CD14-positive monocyte (primary cell): ENCODE results near the gene STK32A. TPM values are rescaled to one million over a fixed set of nuclear protein-coding genes. Genes with fewer than 3 reads are reported as not detected.

Source experiments
- DNase-seq, 3 donors: peaks; one replicate each; pipeline ENCODE4 v3.0.0-alpha.2; 2011 to 2022
- H2AFZ ChIP-seq: 2 replicates; pipeline ENCODE4 v1.6.0; 2012; ENCODE audit warnings: mild to moderate bottlenecking, low read depth, low read length, inconsistent platforms; ENCODE audit not compliant: insufficient read depth, poor library complexity, severe bottlenecking
- H3K27ac ChIP-seq, 2 donors: 1 replicate in 1 of 2; 2 replicates in 1 of 2; pipeline ENCODE4 v1.5.1; 2012 to 2013; ENCODE audit warnings: low read length in 2 of 2, control low read depth in 1 of 2, inconsistent platforms in 1 of 2, low read depth in 1 of 2, mild to moderate bottlenecking in 1 of 2
- H3K27me3 ChIP-seq, 2 donors: one replicate each; pipeline versions ENCODE4 v1.6.0 to v1.6.1; 2011 to 2013; ENCODE audit warnings: low read length in 2 of 2; ENCODE audit not compliant: control insufficient read depth in 2 of 2, insufficient read depth in 2 of 2
- H3K36me3 ChIP-seq, 2 donors: replicated peaks in 1 of 2; 1 replicate in 1 of 2; 2 replicates in 1 of 2; pipeline versions ENCODE4 v1.5.1 to v1.6.1; 2012 to 2013; ENCODE audit warnings: low read length in 2 of 2, control low read depth in 1 of 2, inconsistent platforms in 1 of 2, mild to moderate bottlenecking in 1 of 2; ENCODE audit not compliant: insufficient read depth in 2 of 2, control insufficient read depth in 1 of 2
- H3K4me1 ChIP-seq, 2 donors: 1 replicate in 1 of 2; 2 replicates in 1 of 2; pipeline versions ENCODE4 v1.5.1 to v1.6.1; 2012 to 2013; ENCODE audit warnings: low read length in 2 of 2, control low read depth in 1 of 2, inconsistent platforms in 1 of 2, mild to moderate bottlenecking in 1 of 2, moderate library complexity in 1 of 2; ENCODE audit not compliant: insufficient read depth in 2 of 2, control insufficient read depth in 1 of 2
- H3K4me2 ChIP-seq: replicated peaks from 2 replicates; pipeline ENCODE3; 2012; ENCODE audit warnings: low read length, moderate library complexity, mild to moderate bottlenecking; ENCODE audit not compliant: poor library complexity, severe bottlenecking; ENCODE audit errors: extremely low read depth
- H3K4me3 ChIP-seq, 3 experiments: fragments of 200-600 bp in 1 of 3; sonication (generic) in 1 of 3; replicated peaks in 1 of 3; 1 replicate in 2 of 3; 2 replicates in 1 of 3; pipeline ENCODE4 v1.5.1; 2011 to 2013; ENCODE audit warnings: low read length in 3 of 3, mild to moderate bottlenecking in 3 of 3, control low read depth in 2 of 3, low read depth in 2 of 3, inconsistent platforms in 1 of 3, moderate library complexity in 1 of 3
- H3K79me2 ChIP-seq: 2 replicates; pipeline ENCODE4 v1.6.0; 2012; ENCODE audit warnings: mild to moderate bottlenecking, control low read depth, inconsistent platforms, low read length, moderate library complexity; ENCODE audit not compliant: insufficient read depth
- H3K9ac ChIP-seq: 2 replicates; pipeline ENCODE4 v1.6.0; 2017; ENCODE audit warnings: low read length, mild to moderate bottlenecking; ENCODE audit not compliant: insufficient read depth, poor library complexity, severe bottlenecking
- H3K9me3 ChIP-seq, 2 donors: replicated peaks in 1 of 2; 1 replicate in 1 of 2; 2 replicates in 1 of 2; pipeline versions ENCODE4 v1.5.1 to v1.6.1; 2012 to 2013; ENCODE audit warnings: low read length in 2 of 2, control low read depth in 1 of 2; ENCODE audit not compliant: control insufficient read depth in 1 of 2, insufficient read depth in 1 of 2
- H4K20me1 ChIP-seq: 2 replicates; pipeline ENCODE4 v1.6.0; 2012; ENCODE audit warnings: mild to moderate bottlenecking, low read length, control low read depth, moderate library complexity; ENCODE audit not compliant: insufficient read depth
- H3K27ac Mint-ChIP-seq, 7 donors: one replicate each; pipeline ENCODE4 v1.8.0; 2020; ENCODE audit warnings: mild to moderate bottlenecking in 7 of 7, mixed read lengths in 7 of 7, moderate library complexity in 6 of 7, inconsistent platforms in 2 of 7
- H3K27me3 Mint-ChIP-seq, 3 donors: one replicate each; pipeline ENCODE4 v1.8.0; 2021 to 2022; ENCODE audit warnings: low read depth in 3 of 3, mild to moderate bottlenecking in 3 of 3, mixed read lengths in 3 of 3, moderate library complexity in 3 of 3, inconsistent platforms in 1 of 3
- H3K36me3 Mint-ChIP-seq, 2 donors: one replicate each; pipeline ENCODE4 v1.8.0; 2020; ENCODE audit warnings: mixed read lengths in 2 of 2, inconsistent platforms in 1 of 2, mild to moderate bottlenecking in 1 of 2
- H3K4me1 Mint-ChIP-seq: one replicate; pipeline ENCODE4 v1.8.0; 2020; ENCODE audit warnings: mild to moderate bottlenecking, mixed read lengths
- H3K4me3 Mint-ChIP-seq, 2 donors: one replicate each; pipeline ENCODE4 v1.8.0; 2020; ENCODE audit warnings: mild to moderate bottlenecking in 2 of 2, mixed read lengths in 2 of 2, moderate library complexity in 1 of 2
- H3K9me3 Mint-ChIP-seq, 7 donors: one replicate each; pipeline ENCODE4 v1.8.0; 2020 to 2022; ENCODE audit warnings: mixed read lengths in 7 of 7, mild to moderate bottlenecking in 6 of 7, moderate library complexity in 6 of 7, inconsistent platforms in 2 of 7
- WGBS: methylation state at CpG from one replicate; pipeline ENCODE4 v1.1.5; 2013; ENCODE audit warnings: missing lambda C conversion rate; ENCODE audit not compliant: insufficient coverage; 5-methylcytosine and 5-hydroxymethylcytosine counted together
- intact Hi-C, 2 donors: fragments of 100-400 bp; cut with micrococcal nuclease; formaldehyde crosslinking; loops; one replicate each; pipeline versions ENCODE4 v1.15.0 to v1.15.1; 2023
- polyA plus RNA-seq, 3 donors: library from polyadenylated mRNA; depleted of rRNA in 1 of 3; unstranded in 2 of 3; stranded (reverse) in 1 of 3; fragments of 300-500 nt in 2 of 3; fragments of >200 nt in 1 of 3; fragmentation: Illumina TruSeq in 2 of 3; gene quantifications; 1 replicate in 2 of 3; 2 replicates in 1 of 3; pipeline ENCODE4 v1.2.3, GENCODE V29; 2012 to 2021
- TF ChIP-seq, protein P1 (sequence below): fragments of 200-600 bp; IDR thresholded peaks from one replicate; pipeline ENCODE4 v1.8.0; 2022; ENCODE audit warnings: antibody characterized with exemption, mild to moderate bottlenecking

STK32A gene
- polyA plus RNA-seq, 3 donors, result not detected

GRCh38 chr5:147372191-147372590, 137.4 kb downstream of the STK32A start:
- TF ChIP-seq, protein P1, sequence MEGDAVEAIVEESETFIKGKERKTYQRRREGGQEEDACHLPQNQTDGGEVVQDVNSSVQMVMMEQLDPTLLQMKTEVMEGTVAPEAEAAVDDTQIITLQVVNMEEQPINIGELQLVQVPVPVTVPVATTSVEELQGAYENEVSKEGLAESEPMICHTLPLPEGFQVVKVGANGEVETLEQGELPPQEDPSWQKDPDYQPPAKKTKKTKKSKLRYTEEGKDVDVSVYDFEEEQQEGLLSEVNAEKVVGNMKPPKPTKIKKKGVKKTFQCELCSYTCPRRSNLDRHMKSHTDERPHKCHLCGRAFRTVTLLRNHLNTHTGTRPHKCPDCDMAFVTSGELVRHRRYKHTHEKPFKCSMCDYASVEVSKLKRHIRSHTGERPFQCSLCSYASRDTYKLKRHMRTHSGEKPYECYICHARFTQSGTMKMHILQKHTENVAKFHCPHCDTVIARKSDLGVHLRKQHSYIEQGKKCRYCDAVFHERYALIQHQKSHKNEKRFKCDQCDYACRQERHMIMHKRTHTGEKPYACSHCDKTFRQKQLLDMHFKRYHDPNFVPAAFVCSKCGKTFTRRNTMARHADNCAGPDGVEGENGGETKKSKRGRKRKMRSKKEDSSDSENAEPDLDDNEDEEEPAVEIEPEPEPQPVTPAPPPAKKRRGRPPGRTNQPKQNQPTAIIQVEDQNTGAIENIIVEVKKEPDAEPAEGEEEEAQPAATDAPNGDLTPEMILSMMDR, result no peak
- Mint-ChIP-seq H3K27ac (no peak overlapping the region), H3K4me3 (no peak overlapping the region), H3K27me3 (peaks cover 1 to 2% (median 2%) of the 10 kb centered on the region in 3 donors), H3K9me3 (no peaks in the 10 kb centered on the region), H3K4me1 (peaks cover 3% of the 10 kb centered on the region), H3K36me3 (no peaks in the 10 kb centered on the region)
- Histone ChIP-seq H3K9me3 (no peaks in the 10 kb centered on the region), H3K27ac (no peak overlapping the region), H3K79me2 (no peaks in the 10 kb centered on the region), H4K20me1 (no peaks in the 10 kb centered on the region), H3K4me3 (no peak overlapping the region), H2AFZ (no peak overlapping the region), H3K36me3 (no peaks in the 10 kb centered on the region), H3K4me1 (no peaks in the 10 kb centered on the region), H3K9ac (no peak overlapping the region), H3K4me2 (no peak overlapping the region), H3K27me3 (no peaks in the 10 kb centered on the region)
- no peak for DNase-seq
- intact Hi-C loops, result no loop called here
- no CpG with 5 or more reads among the region's 1 CpG for WGBS

DNA sequence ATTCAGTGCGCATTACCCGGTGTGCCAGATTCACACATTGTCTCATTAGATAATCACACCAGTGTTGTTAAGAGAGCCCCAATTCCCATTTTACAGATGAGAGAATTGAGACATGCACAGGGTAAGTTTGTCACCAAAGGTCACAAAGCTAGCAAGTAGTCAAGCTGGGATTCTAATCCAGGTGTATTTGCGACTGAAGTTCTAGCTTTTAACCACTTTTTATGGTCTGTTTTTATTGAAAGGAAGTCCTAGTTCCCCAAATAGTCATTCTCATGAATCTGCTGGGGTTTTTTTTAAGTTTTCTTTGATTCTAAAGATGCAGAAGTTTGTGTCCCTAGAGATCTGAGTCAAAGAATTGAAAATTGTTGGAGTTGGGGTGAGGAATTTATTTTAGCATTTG, 138.5 kb downstream of the STK32A start:
- Mint-ChIP-seq H3K27me3 (peaks cover 2 to 3% (median 3%) of the 10 kb centered on the region in 3 donors), H3K36me3 (no peaks in the 10 kb centered on the region), H3K4me3 (no peak overlapping the region), H3K9me3 (peaks cover 0 to 2% (median 0%) of the 10 kb centered on the region in 7 donors), H3K4me1 (peaks cover 3% of the 10 kb centered on the region), H3K27ac (no peak overlapping the region)
- Histone ChIP-seq H3K27ac (no peak overlapping the region), H2AFZ (no peak overlapping the region), H3K79me2 (no peaks in the 10 kb centered on the region), H3K9me3 (no peaks in the 10 kb centered on the region), H3K9ac (no peak overlapping the region), H4K20me1 (no peaks in the 10 kb centered on the region), H3K36me3 (no peaks in the 10 kb centered on the region), H3K4me3 (no peak overlapping the region), H3K27me3 (no peaks in the 10 kb centered on the region), H3K4me1 (no peaks in the 10 kb centered on the region), H3K4me2 (no peak overlapping the region)
- DNase-seq, result no peak
- WGBS, result no CpG with 5 or more reads among the region's 3 CpGs
- intact Hi-C loops, result no loop called here
- TF ChIP-seq, protein P1, result no peak
